HG03342 (cell line): Measurements from ENCODE around the gene C1orf210.

ENCODE experiments used
- ATAC-seq: cut with Tn5 transposase; IDR thresholded peaks from one replicate; pipeline ENCODE4 v1.9.1; 2021; ENCODE audit warnings: mild to moderate bottlenecking, moderate library complexity; ENCODE audit not compliant: unreplicated experiment

The C1orf210 gene

DNA sequence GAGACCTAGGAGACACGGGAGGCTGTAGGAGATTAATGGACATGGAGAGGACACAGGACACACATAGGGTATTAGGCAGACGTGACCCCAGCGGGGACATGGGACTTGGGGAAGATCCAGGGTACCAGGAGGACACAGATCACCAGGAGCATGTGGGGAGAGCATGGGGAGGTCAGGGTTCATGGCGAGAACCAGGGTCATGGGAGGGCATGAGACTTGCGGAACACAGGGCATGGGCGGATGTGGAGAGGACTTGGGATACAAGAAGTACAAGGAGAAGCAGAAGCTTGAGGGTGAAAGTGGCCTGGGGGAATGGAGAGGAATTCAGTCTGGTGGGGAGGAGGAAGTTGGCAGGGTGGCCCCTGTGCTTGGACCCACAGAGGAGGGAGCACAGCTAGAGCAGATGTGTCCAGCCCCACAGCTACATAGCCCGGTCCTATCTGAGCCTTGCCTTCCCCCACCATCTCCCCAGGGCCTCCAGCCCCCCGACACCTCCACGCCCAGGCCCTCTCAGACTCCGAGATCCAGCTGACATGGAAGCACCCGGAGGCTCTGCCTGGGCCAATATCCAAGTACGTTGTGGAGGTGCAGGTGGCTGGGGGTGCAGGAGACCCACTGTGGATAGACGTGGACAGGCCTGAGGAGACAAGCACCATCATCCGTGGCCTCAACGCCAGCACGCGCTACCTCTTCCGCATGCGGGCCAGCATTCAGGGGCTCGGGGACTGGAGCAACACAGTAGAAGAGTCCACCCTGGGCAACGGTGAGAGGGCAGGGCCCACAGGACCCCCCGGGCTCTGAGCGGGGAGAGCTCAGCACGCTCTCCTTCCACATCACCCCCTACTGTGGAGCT, 27.5 kb upstream of the C1orf210 start:
- no peak for ATAC-seq

DNA sequence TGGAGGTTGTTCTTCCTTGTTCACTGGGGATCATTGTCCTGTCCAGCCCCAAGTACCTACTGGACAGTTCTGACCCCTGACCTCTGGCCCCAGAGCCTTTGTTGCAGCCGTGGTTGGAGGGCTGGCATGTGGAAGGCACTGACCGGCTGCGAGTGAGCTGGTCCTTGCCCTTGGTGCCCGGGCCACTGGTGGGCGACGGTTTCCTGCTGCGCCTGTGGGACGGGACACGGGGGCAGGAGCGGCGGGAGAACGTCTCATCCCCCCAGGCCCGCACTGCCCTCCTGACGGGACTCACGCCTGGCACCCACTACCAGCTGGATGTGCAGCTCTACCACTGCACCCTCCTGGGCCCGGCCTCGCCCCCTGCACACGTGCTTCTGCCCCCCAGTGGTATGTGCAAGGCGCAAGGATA, 26.8 kb upstream of the C1orf210 start:
- no peak for ATAC-seq

DNA sequence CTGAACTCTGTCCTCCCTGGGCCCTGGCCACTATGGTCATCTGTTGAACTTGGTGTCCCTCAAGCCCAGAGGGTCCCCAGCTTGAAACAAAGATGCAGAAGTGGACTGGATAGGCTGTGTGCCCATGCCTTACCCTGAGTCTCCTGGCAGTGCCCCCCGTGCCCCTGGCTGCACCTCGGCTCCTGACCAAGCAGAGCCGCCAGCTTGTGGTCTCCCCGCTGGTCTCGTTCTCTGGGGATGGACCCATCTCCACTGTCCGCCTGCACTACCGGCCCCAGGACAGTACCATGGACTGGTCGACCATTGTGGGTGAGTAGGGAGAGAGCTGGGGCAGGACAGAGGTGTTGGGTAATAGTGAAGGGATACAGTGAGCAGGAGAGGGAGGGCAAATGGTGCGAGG, 26.1 kb upstream of the C1orf210 start:
- ATAC-seq, result no peak

DNA sequence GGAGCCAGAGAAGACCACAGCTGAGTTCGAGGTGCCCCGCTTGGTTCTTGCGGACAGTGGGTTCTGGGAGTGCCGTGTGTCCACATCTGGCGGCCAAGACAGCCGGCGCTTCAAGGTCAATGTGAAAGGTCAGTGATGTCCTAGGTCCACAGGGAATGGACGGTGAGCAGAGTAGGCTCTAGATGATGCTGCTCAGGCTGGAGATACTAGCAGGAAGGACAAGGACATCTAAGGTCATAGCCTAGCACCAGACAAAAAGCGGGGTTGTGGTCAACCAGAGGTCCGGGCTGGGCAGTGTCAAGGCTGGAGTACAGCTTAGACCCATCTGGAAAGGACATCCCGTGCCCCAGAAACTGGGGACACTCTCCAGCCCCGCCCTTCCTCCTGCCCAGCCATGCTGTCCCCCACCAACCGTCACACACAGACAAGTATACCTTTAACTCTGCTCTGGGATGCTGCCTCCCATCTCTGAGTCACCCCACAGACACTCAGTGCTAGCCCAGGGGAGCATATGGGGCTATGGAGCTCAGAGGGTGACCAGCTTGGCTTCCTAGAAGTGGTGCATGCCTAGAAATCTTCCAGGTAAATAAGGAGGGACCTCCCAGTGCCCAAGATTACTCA, 24.1 kb upstream of the C1orf210 start:
- no peak for ATAC-seq

DNA sequence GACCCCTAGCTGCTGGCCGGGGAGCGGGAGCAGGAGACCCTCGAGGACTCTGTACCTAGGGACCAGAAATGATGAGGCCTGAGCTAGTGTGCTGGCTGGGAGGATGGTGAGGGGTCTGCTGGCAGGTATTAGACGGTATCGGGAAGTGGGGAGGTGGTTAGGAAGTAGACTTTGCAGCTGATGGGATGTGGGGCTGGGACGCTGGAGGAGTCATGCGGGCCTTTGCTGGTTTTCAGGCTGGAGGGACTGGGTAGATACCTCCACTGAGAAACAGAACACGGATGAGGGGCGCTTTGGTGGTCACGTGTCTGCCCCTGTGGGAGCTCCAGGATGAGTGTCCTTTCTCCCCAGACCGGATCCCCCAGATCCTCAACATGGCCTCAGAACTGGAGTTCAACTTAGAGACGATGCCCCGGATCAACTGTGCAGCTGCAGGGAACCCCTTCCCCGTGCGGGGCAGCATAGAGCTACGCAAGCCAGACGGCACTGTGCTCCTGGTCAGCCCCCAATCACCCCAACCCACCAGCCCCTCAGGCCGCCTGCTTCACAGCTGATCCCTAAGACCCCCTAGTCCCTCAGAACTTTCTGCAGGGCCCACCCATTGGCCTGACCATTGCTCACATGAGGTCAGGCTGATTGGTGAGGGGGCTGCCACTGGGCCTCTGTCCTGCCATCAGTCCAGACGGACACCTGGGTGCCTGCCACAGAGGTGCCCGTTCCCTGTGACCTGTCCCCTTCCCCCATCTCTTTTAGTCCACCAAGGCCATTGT, 23.4 kb upstream of the C1orf210 start:
- ATAC-seq, result no peak

DNA sequence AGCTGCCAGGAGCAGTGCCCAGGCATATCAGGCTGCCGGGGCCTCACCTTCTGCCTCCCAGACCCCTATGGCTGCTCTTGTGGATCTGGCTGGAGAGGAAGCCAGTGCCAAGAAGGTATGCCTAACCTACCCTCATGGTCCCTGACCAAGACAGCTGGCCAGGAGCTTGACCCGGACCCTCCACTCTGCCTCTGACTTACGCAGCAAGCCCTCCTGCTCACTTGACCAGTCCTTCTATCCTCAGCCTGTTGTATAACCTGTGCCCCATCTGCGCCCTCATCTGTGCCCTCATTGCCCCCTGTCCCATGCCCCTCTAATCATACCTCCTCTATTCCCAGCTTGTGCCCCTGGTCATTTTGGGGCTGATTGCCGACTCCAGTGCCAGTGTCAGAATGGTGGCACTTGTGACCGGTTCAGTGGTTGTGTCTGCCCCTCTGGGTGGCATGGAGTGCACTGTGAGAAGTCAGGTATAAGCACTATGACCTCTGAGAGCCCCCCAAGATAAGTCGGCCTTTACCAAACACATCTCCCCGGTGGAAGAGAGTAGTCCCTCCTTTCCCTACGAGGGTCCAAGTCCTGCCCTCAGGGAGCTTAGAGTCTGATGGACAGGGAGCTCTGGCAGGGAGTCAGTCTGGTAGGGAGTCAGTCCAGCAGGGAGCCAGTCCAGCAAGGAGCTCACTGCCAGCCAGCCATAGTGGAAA, 22.2 kb upstream of the C1orf210 start:
- no peak for ATAC-seq

DNA sequence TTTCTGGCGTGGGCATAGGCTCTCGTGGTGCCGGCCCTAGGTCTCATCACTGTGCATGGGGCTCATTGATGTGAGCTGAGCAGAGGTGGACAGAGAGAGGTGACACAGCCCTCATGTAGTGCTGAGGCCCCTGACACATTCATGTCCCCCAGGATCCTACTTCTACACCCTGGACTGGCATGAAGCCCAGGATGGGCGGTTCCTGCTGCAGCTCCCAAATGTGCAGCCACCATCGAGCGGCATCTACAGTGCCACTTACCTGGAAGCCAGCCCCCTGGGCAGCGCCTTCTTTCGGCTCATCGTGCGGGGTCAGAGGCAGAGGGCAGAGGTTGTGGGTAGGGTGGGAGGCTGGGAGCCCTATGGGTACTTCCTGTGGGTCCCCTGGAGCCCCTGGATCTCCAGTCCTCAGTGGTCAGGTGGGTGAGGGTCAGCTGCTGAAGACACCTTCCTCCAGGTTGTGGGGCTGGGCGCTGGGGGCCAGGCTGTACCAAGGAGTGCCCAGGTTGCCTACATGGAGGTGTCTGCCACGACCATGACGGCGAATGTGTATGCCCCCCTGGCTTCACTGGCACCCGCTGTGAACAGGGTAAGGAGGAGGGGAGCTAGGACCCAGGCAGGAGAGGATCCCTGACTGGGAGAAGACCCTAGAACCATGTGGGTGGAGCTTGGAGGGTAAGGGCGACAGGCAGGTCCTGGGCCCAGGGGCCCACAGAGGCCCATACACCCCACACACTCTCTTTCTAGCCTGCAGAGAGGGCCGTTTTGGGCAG, 21.5 kb upstream of the C1orf210 start:
- no peak for ATAC-seq

DNA sequence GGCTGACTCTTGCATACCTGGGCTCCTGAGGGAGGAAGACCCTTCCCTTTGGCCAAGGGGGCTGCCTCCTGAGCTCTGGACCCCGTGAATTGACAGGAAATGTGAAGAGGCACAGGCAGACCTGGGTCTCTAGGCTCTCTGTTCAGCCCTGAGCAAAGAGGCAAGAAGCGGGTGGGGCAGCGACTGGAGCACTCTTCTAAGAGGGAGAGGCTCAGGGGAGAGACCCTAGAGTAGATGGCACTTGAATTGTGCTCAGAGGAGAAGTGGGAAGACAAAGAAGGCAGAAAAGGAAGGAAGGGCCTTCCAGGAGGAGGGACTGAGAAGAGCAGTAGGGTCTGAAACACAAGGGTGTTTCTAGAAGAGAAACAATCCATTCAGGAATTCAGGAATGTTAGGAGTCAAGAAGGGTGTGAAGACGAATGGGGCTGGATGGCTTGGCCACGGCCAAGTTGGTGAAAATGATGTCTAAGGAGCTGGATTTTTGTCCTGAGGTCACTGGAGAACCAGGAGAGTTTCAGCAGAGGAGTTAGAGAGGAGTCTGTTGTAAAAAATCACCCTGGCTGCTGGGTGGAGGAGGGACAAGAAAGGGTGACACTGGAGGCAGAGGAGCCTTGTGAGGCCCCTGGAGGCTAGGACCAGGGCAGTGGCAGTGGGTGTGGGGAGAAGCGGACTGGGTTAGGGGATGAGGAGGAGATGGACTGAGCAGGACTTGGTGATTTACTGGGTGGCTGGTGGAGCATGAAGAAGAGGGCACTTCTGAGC, 20.7 kb upstream of the C1orf210 start:
- ATAC-seq, result no peak

DNA sequence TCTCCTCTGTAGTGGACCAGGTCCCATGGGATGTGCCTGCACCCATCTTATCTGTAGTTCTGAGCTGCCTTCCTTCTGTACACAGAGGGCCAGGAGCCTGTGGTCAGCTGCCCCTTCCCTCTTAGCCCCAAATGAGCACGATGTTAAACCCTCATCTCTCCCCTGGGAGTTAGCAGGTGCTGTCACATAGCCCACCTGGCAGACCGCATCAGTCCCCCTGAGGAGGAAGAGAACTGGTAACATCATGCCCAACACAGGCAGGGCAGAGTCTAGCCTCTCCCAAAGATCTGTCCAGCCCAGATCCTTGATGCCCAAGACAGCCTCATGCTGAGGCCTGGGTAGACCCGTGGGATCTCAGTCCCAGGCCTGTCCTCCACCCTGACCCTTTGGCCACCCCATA, 20.1 kb upstream of the C1orf210 start:
- no peak for ATAC-seq

DNA sequence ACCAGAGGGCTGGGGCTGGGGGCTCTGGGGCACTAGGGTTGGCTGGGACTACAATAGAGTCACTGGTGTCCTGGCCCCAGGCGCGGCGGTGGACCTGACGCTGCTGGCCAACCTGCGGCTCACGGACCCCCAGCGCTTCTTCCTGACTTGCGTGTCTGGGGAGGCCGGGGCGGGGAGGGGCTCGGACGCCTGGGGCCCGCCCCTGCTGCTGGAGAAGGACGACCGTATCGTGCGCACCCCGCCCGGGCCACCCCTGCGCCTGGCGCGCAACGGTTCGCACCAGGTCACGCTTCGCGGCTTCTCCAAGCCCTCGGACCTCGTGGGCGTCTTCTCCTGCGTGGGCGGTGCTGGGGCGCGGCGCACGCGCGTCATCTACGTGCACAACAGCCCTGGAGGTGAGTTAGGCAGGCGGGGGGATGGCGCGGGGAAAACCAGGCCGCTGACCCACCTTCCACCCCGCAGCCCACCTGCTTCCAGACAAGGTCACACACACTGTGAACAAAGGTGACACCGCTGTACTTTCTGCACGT, 19.5 kb upstream of the C1orf210 start:
- ATAC-seq, result no peak

DNA sequence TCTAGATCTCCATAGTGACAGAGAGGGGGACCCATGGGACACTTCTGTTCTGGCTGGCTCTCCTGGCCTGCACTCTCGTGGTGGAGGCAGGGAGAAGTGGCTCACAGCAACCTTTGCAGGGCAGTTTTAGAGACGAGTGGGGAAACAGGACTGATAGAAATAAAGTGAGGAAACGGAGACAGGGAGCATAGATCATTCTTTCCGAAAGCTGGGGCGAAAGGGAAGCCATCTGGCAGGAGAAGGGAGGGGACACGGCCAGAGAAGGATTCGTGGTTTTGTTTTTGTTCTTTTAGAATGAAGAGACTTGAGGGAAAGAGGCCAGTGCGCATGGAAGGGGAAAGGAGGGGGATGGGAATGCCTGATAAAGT, 18.9 kb upstream of the C1orf210 start:
- no peak for ATAC-seq

DNA sequence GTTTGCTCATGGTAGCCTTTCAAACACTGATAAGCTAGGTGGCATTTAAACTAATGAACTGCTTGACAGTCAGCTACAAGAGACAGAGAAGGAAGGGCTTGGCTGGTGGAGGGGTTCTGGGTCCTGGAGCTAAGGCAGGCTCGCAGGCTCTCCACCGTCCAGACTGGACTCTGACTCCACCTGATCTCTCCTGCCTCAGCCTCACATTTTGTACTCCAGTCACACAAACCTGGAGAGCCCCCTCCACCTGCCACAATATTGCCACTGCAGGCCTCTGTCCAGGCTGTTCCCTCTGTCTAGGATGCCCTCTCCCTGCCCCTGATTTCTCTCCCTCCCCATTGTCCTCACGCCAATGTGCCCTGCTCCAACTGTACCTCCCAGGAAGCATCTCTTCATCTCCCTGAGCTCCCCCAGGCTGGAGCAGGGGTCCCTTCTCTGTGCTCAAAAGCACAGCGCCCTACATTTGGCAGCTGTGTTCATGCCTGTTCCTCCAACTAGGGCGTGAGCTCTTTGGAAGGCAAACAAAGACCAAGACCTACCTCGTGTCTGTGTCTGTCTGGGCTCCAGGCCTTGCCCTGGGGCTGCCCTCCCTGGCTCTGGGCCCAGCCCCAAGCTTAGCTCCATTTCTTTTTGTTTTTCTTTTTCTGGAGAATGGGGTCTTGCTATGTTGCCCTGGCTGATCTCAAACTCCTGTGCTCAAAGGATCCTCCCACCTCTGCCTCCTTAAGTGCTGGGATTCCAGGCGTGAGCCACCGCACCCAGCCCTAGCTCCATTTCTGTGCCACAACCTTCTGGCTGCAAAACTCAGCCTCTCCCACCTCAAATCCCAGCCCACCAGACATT, 18.3 kb upstream of the C1orf210 start:
- no peak for ATAC-seq

DNA sequence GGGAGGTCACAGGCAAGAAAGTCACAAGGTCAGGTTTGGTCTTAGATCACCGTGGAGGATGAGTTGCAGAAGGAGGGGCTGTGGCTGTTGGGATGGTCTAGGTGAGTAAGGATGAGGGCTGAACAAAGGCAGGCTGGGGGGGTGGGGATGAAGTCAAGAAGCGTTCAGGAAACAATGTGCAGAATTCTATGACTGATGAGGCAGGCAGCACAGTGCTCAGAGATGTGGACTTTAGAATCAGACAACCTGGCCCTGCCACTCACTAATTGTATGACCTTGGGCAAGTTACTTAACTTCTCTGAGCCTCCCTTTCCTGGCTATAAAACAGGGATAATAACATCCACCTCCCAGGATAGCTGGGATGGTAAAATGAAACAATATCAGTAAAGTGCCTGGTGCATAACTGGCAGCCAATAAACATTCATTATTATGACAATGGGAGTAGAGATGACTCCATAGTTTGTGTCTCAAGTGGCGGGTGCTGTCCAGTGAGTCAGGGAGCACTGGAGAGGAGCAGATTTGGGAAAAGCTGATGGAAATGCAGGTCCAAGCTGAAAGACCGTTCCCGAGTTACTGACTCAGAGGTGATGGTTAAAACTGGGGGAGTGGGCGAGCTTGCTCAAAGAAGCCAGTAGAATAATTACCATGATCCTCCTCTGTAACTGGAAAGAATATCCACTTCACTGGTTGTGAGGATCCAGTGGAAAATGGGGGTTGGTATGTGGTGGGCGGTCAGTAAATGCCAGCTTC, 17.5 kb upstream of the C1orf210 start:
- ATAC-seq, result no peak

DNA sequence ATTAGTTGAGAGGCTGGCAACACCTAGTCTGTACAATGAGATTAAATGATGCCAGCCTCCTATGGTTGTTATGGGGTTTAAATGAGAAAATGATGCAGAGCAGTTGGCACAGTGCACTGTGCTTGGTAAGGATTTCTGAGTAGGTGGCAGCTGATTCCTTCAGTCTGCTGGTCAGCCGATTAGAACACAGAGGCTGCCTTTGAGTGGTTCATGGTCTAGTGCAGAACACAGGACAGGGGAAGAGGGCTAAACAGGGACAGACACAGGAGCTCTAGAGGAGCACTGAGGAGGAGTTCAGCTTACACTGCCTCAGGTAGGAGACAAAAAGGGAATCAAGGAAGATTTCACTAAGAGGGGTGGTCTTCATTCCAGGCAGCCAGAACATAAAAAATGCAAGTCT, 16.8 kb upstream of the C1orf210 start:
- ATAC-seq, result no peak

DNA sequence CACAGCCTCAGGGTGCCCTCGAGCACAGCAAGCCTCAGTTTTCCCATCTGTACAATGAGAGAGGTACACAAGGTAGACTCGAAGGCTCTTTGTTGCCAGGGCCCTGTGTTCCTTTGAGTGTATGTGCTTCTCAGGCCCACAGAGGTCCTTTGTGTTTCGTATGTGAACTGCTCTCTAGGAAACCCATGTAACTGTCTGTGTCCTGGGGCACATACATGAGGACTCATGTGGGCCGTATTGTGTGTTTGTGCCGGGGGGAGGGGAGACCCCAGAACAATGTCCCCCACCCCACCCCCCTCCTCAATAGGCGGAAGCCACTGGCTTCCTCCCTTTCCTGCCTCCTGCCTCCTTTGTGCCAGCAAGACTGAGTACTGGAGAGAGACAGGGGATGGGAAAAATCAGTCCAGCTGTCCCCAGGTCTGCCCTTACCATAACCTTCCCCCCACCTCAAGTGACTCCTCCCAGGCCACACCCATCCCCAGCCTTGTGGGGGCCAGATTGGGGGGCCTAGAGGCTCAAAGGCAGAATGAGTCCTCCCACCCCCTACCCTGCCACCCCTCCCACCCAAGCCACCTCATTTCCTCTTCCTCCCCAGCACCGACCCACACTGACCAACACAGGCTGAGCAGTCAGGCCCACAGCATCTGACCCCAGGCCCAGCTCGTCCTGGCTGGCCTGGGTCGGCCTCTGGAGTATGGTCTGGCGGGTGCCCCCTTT, 15.2 kb upstream of the C1orf210 start, which contains the start of gene TIE1:
Gene TIE1, plus strand, starts transcription at position 605 of the 717 bp plus-strand sequence. Its CDS starts 90 bp downstream, at position 695.
- no peak for ATAC-seq

DNA sequence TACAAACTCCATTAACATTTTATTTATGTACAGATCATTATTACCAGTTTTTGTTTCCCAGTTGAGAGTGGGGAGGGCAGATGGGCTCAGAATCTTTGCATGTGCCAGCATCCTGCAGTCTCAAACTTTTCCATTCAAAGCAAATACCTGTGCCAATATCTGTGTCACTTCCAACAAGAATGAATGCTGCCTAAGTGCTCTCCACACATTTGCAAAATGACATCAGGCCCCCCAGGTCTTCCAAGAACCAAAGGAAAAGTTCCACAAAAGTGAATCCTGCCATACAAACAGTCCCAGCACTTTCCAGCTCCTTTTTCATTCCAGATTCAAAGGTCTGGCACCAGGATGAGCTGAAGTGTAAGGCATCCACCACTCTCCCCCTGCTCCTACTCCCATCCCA, 13.7 kb upstream of the C1orf210 start:
- no peak for ATAC-seq

DNA sequence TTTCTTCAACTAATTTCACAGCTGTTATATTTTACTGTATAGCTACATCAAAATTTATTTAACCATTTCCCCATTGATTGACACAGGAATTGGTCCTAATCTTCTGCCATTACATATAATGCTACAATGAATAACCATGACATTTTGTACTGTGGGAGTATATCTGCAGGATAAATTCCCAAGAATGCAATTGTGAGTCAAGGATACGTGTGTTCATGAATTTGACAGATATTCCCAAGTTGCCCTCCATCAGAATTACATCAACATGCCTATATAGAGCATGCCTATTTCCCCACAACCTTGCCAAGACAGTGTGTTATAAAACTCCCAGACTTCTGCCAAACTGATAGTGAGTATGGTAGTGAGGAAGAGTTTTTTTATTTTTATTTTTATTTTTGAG, 12.7 kb upstream of the C1orf210 start:
- ATAC-seq, result no peak
